Jurkat, Clone E6-1 (cell line): ENCODE data around the gene BTF3.

Experiments used
- DNase-seq: peaks from one replicate; pipeline ENCODE4 v3.0.0-alpha.2; 2011; ENCODE audit warnings: low read depth, low spot score
- H3K4me3 ChIP-seq: 2 replicates; pipeline ENCODE4 v1.5.1; 2011; ENCODE audit warnings: mild to moderate bottlenecking, low read length, control low read depth, moderate library complexity

BTF3 gene

DNA sequence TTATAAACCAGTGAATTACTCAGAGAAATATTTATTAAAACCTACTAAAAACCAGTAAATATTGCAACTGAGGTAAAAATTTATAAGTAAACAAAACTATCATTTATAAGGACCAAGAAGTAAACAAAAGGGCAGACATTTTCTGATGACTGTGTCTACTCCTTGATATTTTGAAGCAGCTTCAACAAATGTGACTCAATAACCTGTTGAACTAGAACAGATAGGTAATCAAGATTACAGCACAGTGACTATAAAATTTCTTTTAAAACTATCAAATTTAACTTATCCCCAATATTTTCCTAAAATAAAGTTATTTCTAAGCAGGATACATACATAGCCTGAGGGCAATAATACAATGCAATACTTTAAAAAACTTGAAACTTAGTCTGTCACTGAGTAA is 54.4 kb downstream of the BTF3 start:
- no peak overlapping the region for H3K4me3 ChIP-seq
- no peak for DNase-seq
